Measurements from ENCODE around the gene NEDD8.
A peak's percentile ranks its signal among the peaks of the same experiment; 100 is the strongest.

Gene NEDD8

GRCh38 chr14:24192933-24193332, 39.2 kb downstream of the NEDD8 start:
- no peak overlapping the region for H3K9ac ChIP-seq (ENCODE audit: low read depth, low read length, poor library complexity, severe bottlenecking)
- H3K4me3 ChIP-seq (ENCODE audit: low read length, poor library complexity, severe bottlenecking) = no peak overlapping the region
- peaks cover 48% of the 10 kb centered on the region for H3K79me2 ChIP-seq (ENCODE audit: insufficient read depth, low read length)
- H3K4me2 ChIP-seq (ENCODE audit: low read depth, low read length, poor library complexity, severe bottlenecking) = peak overlapping the region; percentile 26
- no peaks in the 10 kb centered on the region for H3F3A ChIP-seq (ENCODE audit: low read depth)
- TF ChIP-seq CTCF (conservative IDR thresholded peaks at IDR 0.05; ENCODE audit: low read length) = no peak
- TF ChIP-seq EZH2phosphoT487 (IDR thresholded peaks at IDR 0.05; ENCODE audit: borderline replicate concordance) = no peak
- no peaks in the 10 kb centered on the region for H4K20me1 ChIP-seq (ENCODE audit: insufficient read depth, low read length, poor library complexity, severe bottlenecking)
- H2AFZ ChIP-seq (ENCODE audit: low read length) = no peak overlapping the region
- peaks cover 30% of the 10 kb centered on the region for H3K4me1 ChIP-seq (ENCODE audit: insufficient read depth, low read length, poor library complexity, severe bottlenecking)
- no peaks in the 10 kb centered on the region for H3K27me3 ChIP-seq (ENCODE audit: insufficient read depth, low read length, poor library complexity, severe bottlenecking)
- no peaks in the 10 kb centered on the region for H3K9me3 ChIP-seq (ENCODE audit: insufficient read depth, low read depth, low read length)
- no peaks in the 10 kb centered on the region for H3K36me3 ChIP-seq (ENCODE audit: insufficient read depth, low read length)
- H3K9me2 ChIP-seq (replicated peaks; ENCODE audit: low read depth, low read length) = no peaks in the 10 kb centered on the region

- H3K27me3 ChIP-seq (ENCODE audit: insufficient read depth, low read length, poor library complexity, severe bottlenecking) = no peaks in the 10 kb centered on the region
- no peak overlapping the region for H2AFZ ChIP-seq (ENCODE audit: low read length)
- no peak for TF ChIP-seq CTCF (conservative IDR thresholded peaks at IDR 0.05; ENCODE audit: low read length)
- H3F3A ChIP-seq (ENCODE audit: low read depth) = no peaks in the 10 kb centered on the region
- no peaks in the 10 kb centered on the region for H4K20me1 ChIP-seq (ENCODE audit: insufficient read depth, low read length, poor library complexity, severe bottlenecking)
- H3K9me3 ChIP-seq (ENCODE audit: insufficient read depth, low read depth, low read length) = no peaks in the 10 kb centered on the region
- peaks cover 22% of the 10 kb centered on the region for H3K4me1 ChIP-seq (ENCODE audit: insufficient read depth, low read length, poor library complexity, severe bottlenecking)
- H3K36me3 ChIP-seq (ENCODE audit: insufficient read depth, low read length) = no peaks in the 10 kb centered on the region; the same call in 1 of the 2 replicates
- no peaks in the 10 kb centered on the region for H3K9me2 ChIP-seq (replicated peaks; ENCODE audit: low read depth, low read length)
- no peak overlapping the region for H3K4me3 ChIP-seq (ENCODE audit: low read length, poor library complexity, severe bottlenecking)
- no peak overlapping the region for H3K4me2 ChIP-seq (ENCODE audit: low read depth, low read length, poor library complexity, severe bottlenecking)
- H3K79me2 ChIP-seq (ENCODE audit: insufficient read depth, low read length) = peaks cover 32% of the 10 kb centered on the region
- no peak overlapping the region for H3K9ac ChIP-seq (ENCODE audit: low read depth, low read length, poor library complexity, severe bottlenecking)
These were observed 41.8 kb downstream of the NEDD8 start for GRCh38 chr14:24190416-24190815.

- Histone ChIP-seq H3K4me2 (ENCODE audit: low read depth, low read length, poor library complexity, severe bottlenecking) (peak overlapping the region; percentile 84), H3K79me2 (ENCODE audit: insufficient read depth, low read length) (peaks cover 24% of the 10 kb centered on the region), H3K27me3 (ENCODE audit: insufficient read depth, low read length, poor library complexity, severe bottlenecking) (no peaks in the 10 kb centered on the region), H3F3A (ENCODE audit: low read depth) (no peaks in the 10 kb centered on the region), H3K9me2 (replicated peaks; ENCODE audit: low read depth, low read length) (no peaks in the 10 kb centered on the region), H3K9ac (ENCODE audit: low read depth, low read length, poor library complexity, severe bottlenecking) (peak overlapping the region; percentile 70), H4K20me1 (ENCODE audit: insufficient read depth, low read length, poor library complexity, severe bottlenecking) (no peaks in the 10 kb centered on the region), H3K4me3 (ENCODE audit: low read length, poor library complexity, severe bottlenecking) (peak overlapping the region; percentile 80), H2AFZ (ENCODE audit: low read length) (peak overlapping the region; percentile 26; the same call in 1 of the 2 replicates), H3K36me3 (ENCODE audit: insufficient read depth, low read length) (no peaks in the 10 kb centered on the region; the same call in 1 of the 2 replicates), H3K4me1 (ENCODE audit: insufficient read depth, low read length, poor library complexity, severe bottlenecking) (peaks cover 18% of the 10 kb centered on the region), H3K9me3 (ENCODE audit: insufficient read depth, low read depth, low read length) (no peaks in the 10 kb centered on the region)
- TF ChIP-seq CTCF (conservative IDR thresholded peaks at IDR 0.05; ENCODE audit: low read length) (no peak), EZH2phosphoT487 (IDR thresholded peaks at IDR 0.05; ENCODE audit: borderline replicate concordance) (no peak)
These were observed 42.7 kb downstream of the NEDD8 start for GRCh38 chr14:24189460-24189859.
